ENCODE measurements around the gene SHB.

DNA sequence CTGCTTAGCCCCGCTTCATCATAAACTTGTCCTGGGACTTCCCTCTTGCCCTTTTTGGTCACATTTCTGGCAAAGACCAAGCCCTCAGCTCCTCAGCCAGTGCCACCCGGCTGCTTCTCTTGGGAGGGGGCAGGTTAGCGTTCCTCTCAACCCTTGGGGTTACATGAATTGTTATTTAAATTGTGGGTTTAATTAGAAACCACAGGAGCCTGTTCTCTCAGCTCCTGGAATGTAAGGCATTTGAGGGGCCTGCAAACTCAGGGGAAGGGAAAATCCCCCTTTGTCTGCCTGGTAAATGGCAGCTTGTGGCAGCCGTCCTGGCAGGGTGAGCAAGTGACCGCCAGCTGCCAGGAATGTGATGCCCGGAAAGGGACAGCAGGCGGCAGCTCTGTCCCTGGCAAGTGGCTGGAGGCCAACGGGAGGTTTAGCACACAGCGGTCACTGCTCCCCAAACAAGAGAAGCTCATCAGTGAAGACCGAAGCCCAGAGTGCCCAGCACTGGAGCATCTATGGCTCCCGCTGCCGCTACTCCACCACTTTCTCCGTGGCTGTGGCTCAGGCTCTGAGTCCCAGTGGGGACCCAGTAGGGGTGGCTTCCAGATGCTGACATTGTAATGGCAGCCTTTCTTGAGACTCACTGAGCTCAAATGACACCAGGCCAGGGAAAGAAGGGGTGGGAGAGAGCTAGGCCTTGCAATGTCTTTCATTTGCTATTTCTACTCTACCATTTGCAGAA, 51.7 kb downstream of the SHB start:
- TF ChIP-seq POLR2AphosphoS5 (IDR thresholded peaks at IDR 0.05) (peak; percentile 19), POLR2A (IDR thresholded peaks at IDR 0.05) (no peak), EP300 (IDR thresholded peaks at IDR 0.05) (no peak)
- TF ChIP-seq, protein P1, sequence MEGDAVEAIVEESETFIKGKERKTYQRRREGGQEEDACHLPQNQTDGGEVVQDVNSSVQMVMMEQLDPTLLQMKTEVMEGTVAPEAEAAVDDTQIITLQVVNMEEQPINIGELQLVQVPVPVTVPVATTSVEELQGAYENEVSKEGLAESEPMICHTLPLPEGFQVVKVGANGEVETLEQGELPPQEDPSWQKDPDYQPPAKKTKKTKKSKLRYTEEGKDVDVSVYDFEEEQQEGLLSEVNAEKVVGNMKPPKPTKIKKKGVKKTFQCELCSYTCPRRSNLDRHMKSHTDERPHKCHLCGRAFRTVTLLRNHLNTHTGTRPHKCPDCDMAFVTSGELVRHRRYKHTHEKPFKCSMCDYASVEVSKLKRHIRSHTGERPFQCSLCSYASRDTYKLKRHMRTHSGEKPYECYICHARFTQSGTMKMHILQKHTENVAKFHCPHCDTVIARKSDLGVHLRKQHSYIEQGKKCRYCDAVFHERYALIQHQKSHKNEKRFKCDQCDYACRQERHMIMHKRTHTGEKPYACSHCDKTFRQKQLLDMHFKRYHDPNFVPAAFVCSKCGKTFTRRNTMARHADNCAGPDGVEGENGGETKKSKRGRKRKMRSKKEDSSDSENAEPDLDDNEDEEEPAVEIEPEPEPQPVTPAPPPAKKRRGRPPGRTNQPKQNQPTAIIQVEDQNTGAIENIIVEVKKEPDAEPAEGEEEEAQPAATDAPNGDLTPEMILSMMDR (IDR thresholded peaks at IDR 0.05) = peak in 3 of 4 experiments; percentile 5 to 37 (median 10)
